Amniotic stem cell (primary cell): ENCODE data around the gene SCNM1.
"Not testable (repeated sequence)": the region's sequence is repeated elsewhere in the genome, so short reads cannot be mapped to it uniquely, and the experiment has no call there.

Experiments
- DNase-seq: peaks from one replicate; lab custom pipeline; 2025; lab: John Stamatoyannopoulos, UW

Gene SCNM1

DNA sequence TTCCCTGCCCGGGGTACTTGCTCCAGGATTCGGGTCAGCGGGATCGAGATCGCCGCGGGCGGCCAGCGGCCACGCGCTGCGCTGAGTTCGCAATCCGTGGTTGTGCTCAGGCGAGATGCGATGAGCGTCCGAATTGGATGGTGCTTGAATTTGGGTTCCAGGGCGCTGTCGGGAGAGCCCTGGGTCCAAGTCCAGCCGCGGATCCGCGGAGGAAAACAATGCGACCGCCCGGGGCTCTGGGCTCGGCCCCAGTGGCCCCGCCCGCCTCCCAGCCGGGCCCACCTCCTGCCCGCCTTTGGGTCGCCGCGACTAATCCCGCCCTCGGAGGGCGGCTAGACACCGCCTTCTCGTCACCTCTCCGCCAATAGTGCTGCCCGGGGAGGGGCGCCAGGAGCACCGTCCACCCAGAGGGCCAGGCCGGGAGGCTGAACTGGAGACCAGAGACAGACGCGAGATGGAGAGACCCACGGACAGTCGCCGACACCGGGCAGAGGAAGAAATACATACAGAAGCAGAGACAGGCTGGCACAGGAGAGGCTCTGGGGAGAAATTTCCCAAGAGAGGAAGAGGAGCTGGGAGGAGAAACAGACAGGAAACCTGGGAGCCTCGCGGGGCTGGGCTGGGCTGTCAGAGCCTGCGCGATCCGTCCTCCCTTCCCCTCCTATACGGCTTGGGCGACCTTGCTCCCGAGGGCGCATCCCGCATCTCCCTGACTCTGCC lies 19.4 kb upstream of the SCNM1 start, which contains the start of gene SEMA6C:
SEMA6C (minus strand) TSS at position 220 of the 720 bp plus-strand sequence. CDS start 4,010 bp downstream, outside the sequence.
- DNase-seq = peak; percentile 84

DNA sequence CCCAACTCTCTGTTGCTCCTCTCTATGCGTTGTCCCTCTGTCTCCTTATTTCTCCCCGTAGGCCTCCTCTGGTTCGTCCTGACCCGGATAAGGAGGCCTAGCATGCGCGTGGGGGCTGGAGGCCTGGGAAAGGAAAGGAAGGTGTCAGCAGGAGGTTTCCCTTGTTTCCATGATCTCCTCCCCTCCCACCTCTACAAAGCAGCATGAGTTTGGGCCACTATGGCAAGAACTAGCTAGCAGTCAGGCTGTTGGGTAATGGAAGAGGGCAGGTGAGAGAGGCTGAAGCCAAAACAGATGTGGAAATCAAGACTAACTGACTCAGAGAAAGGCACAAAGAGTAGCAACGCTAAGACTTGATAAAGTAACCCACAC lies 18.8 kb upstream of the SCNM1 start:
- no peak for DNase-seq

GRCh38 chr1:151147665-151148064 lies 18.3 kb upstream of the SCNM1 start:
- DNase-seq = no peak

GRCh38 chr1:151156515-151156819 lies 9.5 kb upstream of the SCNM1 start, which contains the start of gene TNFAIP8L2:
TSS of gene TNFAIP8L2 (plus strand) at chr1:151156649. CDS start at chr1:151158698, 2,049 bp downstream.
- DNase-seq = no peak

DNA sequence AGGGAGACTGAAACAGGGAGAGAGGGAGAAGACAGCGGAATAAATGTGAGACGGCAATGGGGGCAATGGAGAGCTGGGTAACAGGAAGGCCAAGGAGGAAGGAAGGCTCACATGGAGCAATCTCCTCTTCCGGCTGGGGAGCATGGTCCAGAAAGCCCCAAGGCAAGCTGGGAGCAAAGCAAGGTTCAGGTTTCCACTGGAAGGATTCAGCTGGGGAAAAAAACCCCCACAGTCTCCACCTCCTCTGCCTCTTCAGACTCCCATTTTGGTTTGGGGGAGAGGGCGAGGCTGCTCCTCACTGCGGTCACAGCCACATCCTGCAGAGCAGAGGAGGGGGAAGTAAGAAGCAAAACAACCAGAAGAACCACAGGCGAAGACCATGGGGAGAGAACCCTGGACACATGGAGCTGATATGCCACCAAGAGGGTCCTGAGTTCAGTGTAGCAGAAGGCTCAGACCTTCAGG lies 8.8 kb upstream of the SCNM1 start:
- DNase-seq = no peak

- DNase-seq = no peak
These were observed 7.6 kb upstream of the SCNM1 start for GRCh38 chr1:151158326-151158725.

DNA sequence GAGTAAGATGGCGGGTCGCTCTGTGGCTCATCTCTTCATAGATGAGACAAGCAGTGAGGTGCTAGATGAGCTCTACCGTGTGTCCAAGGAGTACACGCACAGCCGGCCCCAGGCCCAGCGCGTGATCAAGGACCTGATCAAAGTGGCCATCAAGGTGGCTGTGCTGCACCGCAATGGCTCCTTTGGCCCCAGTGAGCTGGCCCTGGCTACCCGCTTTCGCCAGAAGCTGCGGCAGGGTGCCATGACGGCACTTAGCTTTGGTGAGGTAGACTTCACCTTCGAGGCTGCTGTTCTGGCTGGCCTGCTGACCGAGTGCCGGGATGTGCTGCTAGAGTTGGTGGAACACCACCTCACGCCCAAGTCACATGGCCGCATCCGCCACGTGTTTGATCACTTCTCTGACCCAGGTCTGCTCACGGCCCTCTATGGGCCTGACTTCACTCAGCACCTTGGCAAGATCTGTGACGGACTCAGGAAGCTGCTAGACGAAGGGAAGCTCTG lies 7.1 kb upstream of the SCNM1 start:
- DNase-seq = no peak

DNA sequence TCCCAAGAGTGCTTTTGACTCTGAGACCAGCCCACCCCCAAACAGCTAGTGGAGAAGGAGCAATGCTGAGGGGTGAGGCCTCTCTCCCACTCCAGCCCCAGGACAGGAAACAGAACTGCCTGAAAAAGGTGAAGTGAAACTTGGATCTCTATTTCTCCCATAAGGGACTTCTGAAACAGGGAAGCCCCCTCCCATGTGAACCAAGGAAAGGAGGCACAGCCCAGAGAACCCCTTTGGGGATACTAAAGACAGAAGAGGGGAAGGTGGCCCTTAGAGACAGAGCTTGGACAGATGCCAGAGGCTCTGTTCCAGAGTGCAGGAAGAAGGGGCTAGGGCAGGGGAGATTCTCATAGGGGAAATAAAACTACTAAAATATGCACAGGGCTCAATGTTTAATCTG lies 6.6 kb upstream of the SCNM1 start:
- DNase-seq = no peak

- no peak for DNase-seq
These were observed 1.1 kb upstream of the SCNM1 start for GRCh38 chr1:151164732-151165280.

GRCh38 chr1:151165281-151165737 lies 635 bp upstream of the SCNM1 start:
- no peak for DNase-seq

- DNase-seq = peak; percentile 53
These were observed 587 bp downstream of the SCNM1 start for GRCh38 chr1:151166505-151166956.

- no peak for DNase-seq
These were observed 1.2 kb downstream of the SCNM1 start for GRCh38 chr1:151167116-151167515.

DNA sequence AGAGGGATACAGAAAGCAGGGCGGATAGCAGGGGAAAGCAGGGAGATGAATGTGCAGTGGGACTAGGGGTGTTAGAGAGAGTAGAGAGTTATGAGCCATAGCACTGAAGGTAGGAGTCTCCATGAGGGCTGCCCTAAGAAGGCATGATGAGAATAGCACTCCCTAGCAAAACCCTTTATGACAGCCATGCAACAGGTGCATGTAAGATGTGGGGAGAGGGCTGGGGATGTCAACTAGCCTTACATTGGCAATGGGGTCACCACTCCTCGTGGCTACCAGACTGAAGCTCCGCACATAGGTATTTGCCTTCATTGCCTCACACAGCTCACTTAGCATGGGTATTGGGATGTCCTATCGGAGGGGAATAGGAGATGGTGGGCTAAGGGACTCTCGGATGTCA lies 5.2 kb downstream of the SCNM1 start:
- DNase-seq = no peak

DNA sequence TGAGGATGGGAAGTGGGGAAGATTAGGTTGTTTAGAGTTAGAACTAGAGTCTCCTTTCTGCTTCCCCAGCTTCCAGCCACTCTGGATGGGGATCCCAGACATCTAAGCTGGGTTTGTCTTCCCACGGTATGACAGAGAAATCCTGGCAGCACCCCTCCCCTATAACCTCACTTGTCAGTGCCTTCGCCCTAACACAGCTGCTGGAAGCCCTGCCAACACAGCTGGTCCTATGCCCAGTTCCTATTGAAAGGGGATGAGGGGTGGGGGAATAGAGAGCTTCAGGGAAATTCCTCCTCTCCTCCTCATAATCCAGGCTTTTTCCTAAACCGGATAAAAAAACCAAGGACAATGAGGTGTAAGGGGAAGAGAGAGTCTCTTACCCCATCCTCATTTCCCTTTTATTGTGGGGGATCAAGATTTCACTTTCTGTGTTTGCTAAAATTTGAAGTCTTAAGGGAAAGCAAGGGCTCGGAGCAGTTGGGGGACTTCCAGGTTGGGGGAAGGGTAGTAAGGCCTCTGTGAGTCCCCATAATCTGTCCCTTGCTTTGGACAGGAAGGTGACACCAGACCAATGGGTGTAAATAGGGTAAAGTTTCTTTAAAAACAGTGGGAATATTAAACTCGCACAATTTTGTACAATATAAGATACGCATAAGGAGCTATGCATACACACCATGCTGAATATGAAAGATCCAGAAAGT lies 9.2 kb downstream of the SCNM1 start:
- no peak for DNase-seq

DNA sequence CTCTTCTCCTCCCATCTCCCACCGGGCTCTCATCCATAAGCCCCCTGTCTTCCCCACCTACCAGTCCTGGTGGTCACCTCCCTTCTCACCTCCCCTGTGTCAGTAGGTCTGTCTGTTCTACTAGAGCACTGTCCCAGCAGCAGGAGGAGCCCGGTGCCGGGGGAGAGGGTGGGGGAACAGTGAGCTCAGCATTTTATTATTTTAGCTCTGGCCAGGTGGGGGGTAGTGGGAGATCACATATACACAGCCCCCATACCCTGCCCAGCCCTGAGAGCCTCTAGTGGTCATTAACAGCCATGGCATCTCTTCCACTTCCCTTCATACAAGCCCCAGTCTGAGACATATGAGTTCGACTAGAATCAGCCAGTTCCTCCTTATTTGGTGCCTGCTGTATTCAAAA lies 9.9 kb downstream of the SCNM1 start, which contains the start of gene TMOD4:
TMOD4 (minus strand) TSS at position 119 of the 400 bp plus-strand sequence. CDS start 1,106 bp downstream, outside the sequence.
- no peak for DNase-seq

- DNase-seq = no peak
These were observed 10.6 kb downstream of the SCNM1 start for GRCh38 chr1:151176514-151177045.

GRCh38 chr1:151184211-151184610 lies 18.3 kb downstream of the SCNM1 start:
- DNase-seq = no peak

DNA sequence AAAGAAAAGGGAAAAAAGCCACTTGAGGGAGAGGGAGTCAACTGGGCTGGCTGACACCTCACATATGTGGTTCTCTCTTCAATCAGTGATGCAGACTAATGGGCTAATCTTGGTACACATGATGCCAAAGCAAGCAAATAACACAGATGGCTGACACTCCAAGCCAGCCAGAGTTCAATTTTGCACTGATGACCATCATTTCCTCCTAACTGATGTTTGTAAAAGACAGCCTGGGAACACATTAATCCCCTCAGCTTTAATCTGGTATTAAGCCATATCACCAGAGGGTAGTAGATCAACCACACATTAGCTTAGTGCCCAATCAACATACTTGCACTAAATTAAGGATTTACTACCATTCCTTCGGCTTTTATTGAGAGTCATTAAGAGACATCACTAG lies 21.3 kb downstream of the SCNM1 start:
- no peak for DNase-seq

- not testable (repeated sequence) for DNase-seq
These were observed 22.7 kb downstream of the SCNM1 start for GRCh38 chr1:151188667-151189066.

DNA sequence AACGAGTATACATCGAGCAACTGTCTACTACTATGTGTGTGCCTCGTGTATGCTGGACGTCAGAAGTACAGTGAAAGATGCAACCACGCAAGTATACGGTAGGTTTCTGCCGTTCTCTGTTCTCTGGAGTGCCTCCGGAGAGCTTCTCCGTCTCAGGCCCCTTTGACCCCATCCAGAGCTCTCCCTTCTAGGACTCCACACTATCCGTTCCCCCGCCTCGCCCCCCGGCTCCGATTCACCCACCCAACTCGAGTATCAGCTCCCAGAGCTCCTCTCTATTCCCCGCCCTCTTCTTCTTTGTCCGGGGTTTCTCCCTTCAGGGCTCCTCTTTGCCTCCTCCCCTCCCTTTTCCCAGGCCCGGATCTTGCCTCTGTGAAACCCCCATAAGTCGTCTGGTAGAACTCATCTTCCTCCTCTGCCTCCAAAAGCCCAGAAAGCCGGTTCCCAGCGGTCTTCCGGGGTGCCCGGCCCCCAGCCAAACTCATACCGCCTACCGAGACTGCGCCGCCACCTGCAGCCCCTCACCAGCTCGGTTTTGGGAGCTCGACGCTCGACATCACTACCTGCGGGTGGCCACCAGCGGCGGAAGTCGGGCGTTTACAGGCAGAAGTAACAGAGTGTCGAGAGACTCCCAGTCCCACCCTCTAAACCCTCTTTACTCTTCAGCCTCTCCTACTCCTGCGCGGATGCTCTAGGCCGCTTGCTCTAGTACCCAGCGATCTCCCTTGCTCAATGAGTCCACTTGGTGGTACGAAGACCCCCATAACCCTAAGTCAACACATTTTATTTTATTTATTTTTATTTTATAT lies 23.9 kb downstream of the SCNM1 start, which contains the start of gene VPS72:
VPS72 (minus strand) TSS at position 561 of the 809 bp plus-strand sequence; CDS start at position 485, 76 bp downstream.
- DNase-seq = peak; percentile 80

DNA sequence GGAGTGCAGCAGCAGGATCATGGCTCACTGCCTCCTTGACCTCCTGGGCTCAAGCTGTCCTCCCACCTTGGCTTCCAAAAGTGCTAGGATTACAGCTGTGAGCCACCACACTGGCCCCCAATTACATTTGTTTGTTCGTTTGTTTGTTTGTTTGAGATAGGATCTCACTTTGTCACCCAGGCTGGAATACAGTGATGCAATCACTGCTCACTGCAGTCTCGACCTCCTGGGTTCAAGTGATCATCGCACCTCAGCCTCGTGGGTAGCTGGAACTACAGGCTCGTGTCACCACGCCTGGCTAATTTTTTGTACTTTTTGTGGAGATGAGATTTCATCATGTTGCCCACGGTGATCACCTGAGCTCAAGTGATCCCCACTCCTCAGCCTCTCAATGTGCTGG lies 26.1 kb downstream of the SCNM1 start:
- no peak for DNase-seq
